HG03108 (cell line): ENCODE results near the gene ALMS1.
"Not testable (repeated sequence)": the region's sequence is repeated elsewhere in the genome, so short reads cannot be mapped to it uniquely, and the experiment has no call there.

Experiments used
- ATAC-seq: cut with Tn5 transposase; IDR thresholded peaks from one replicate; pipeline ENCODE4 v1.9.1; 2021; ENCODE audit warnings: moderate library complexity; ENCODE audit not compliant: unreplicated experiment

The ALMS1 gene

DNA sequence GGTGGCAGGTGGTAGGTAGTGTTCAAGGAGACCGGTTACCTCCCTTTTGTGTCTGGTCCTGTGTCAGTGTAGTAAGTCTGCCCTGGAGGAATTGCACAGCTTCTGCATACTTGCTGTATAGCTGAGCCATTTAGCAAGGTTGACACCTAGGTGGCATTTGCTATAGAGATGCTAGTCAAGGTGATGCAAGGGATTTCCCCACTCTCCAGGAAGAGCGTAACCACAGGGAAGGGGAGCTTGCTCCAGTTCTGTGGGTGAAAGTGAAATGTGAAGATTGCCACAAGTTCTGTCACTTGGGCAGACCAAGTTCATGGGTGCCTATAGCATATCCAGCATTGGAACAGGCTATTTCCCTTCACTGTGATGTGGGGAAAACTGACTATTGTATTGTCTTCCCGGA lies 228.5 kb downstream of the ALMS1 start:
- ATAC-seq, result no peak

DNA sequence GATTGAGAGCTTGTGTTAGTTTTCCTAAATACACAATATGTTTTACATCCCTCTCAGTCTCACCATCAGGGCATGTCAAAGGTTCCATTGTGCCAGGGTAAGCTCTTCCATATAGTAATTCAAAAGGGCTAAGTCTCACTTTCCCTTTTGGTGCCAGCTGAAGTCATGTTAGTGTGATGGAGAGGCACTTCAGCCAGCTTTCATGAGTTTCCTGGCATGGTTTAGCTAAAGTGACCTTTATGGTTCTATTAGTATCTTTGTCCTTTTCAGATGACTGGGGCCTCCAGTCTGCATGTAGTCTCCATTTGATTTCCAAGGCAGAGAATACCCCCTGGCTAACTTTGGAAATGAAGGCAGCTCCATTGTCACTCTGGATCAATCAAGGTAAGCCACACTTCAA lies 229.4 kb downstream of the ALMS1 start:
- ATAC-seq, result no peak

DNA sequence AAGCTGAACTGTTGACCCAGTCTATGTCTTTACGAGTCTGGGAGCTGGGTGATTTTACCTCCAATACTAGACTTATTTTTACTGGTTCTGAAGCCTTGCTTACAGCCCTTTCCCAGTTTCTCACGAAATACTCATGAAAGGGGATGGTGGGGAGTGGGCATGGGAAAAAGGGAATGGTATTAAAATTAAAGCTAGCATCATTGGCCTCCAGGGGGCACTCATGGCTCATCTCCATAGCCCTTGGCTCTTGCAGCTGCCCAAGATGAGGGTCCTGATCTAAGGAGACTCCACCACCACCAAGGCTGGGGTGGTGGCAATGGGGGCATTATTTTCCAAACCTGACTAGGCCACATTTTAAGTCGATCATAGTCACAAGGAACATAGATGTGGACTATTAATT lies 234.3 kb downstream of the ALMS1 start:
- ATAC-seq, result not testable (repeated sequence)

DNA sequence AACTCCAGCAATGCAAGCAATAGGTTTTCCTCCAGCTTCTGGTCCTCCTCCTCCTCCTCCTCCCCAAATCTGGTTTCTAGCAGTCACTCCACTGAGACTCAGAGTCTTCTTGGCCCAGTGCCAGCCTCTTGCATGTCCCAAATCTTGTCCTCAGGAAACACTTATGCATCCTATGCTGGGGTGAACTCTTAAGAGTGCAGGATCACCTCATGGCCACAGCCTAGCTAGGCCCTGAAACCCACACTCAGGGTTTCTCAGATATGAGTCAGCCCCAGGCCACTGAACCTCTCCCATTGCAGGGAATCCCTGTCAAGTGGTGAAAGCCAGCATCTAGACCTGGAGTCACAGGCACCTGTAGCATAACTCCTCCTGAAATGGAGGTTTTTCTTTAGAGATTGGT lies 238.4 kb downstream of the ALMS1 start:
- ATAC-seq, result not testable (repeated sequence)

DNA sequence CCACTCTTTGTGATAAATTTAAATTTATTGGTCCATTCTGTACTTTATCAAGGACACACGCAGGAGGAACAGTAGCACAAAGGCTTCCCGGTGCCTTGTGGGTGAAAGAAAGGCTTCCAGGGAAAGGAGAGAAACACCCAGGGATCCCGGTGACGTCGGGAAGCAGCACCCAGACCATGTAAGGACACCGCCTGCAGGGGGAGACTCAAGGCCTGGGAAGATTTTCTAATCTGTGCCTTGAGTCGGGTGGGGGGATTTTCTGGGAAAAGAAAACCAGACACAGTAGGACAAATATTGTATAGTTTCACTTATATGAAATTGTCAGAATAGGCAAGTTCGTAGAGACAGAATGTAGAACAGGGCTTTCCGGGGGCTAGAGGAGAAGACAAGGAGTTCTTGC lies 239.0 kb downstream of the ALMS1 start:
- ATAC-seq, result not testable (repeated sequence)

DNA sequence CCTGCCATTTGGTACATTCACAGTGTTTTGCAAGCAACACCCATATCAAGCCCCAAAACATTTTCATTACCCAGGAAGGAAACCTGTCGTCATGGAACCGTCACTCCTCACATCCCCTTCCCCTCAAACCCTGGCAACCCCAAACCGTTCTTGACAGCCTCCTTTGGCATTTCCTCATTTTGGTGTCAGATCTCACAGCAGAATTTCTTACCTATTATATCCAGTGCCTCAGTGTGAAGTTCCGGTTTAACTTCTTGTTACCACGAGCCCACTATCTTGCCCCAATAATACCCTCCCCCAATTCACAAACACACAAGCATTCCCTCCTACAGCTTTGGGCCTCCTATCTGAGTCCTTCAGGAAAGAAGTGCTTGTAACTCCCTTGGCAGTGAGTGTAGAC lies 240.6 kb downstream of the ALMS1 start:
- ATAC-seq, result not testable (repeated sequence)

DNA sequence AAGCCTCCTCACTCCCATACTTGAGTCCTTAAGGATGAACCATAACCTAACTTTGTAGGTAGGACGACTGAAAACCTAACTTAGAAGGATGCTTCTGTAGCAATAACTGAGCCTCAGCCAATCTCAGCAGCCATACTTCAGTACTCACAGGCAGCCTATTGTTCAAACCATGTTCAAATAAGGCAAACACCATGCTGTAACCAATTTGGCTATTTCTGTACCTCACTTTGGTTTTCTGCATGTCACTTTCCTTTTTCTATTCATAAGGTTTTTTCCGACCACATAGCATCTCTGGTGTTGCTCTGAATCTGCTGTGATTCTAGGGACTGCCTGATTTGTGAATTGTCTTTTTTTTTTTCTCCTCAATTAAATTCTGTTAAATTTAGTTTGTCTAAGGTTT lies 242.9 kb downstream of the ALMS1 start:
- peak; percentile 71 for ATAC-seq

DNA sequence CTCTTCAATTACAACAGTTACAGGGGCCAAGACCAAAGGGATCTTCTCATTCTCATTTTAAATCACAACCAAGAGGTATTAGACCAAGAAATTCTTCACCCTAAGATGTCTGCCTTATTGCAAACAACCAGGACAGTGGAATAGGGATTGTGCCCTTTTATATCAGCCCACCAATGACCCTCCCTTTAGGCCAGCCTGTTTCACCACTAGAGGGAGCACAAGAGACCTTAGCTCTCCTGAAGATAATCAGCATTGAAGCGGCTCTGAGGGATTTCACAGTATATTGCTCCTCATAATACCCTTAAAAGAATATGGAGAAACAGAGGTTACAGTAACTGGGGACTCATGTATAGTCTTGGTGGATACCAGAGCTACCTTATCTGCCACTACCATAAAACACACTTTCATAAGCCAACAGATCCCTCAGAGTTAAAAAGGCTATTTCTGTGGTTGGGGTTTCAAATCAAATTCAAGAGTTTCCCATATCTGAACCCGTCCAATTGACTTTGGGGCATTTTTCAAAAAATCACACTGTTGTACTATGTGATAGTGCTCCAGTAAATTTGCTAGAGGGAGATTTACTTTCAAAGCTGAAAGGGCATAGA lies 245.1 kb downstream of the ALMS1 start:
- ATAC-seq, result peak; percentile 60

DNA sequence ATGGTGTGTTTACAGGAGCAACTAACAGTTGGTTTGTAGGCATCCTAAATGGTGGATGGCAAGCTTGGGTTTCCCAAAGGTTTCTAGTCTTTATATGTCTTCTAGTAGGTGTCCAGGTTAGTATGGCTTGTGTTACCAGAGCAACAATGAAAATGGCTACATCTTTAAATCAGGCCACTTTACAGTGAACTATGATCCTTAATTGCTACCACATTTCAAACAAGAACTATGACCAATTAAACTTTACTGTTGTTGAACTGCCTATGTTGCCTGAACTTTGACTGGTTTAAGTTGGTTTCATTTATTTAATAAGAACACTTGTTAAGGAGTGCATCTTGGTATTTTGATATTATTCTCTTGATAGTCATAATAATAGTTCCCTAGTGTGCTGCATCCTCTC lies 251.3 kb downstream of the ALMS1 start:
- ATAC-seq, result not testable (repeated sequence)

DNA sequence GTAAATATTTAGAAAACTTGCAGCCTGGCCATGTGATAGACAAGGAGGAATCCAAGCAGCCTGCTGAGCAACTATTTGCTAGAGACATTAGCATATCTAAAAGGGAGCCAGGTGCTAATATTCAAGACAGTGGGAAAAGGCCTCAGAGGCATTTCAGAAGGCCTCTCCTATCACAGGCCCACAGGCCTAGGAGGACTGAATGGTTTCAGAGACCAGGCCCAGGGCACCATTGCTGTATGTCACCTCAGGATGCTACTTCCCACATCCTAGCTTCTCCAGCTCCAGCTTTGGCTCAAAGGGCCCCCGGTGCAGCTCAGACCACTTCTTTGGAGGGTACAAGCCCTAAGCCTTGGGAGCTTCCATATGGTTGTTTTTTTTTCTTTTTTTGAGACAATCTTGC lies 252.8 kb downstream of the ALMS1 start:
- no peak for ATAC-seq

DNA sequence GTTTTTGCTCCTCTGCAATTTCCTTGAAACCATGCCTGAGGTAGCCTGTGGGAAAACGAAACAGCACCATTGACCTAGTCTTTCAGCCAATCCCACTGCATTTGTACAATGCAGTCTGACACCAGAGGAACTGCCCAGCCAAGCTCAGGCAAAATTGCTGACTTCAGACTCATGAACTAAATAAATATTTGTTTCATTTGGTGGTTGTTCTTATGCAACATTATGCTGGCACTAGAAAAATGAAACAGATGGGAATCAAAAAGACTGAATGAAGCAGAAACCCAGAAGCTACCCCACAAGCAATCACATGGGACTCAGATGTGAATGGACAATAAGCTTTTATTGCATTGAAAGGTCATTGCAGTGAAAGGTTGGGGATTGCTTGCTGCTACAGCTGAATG lies 254.9 kb downstream of the ALMS1 start:
- ATAC-seq, result no peak

DNA sequence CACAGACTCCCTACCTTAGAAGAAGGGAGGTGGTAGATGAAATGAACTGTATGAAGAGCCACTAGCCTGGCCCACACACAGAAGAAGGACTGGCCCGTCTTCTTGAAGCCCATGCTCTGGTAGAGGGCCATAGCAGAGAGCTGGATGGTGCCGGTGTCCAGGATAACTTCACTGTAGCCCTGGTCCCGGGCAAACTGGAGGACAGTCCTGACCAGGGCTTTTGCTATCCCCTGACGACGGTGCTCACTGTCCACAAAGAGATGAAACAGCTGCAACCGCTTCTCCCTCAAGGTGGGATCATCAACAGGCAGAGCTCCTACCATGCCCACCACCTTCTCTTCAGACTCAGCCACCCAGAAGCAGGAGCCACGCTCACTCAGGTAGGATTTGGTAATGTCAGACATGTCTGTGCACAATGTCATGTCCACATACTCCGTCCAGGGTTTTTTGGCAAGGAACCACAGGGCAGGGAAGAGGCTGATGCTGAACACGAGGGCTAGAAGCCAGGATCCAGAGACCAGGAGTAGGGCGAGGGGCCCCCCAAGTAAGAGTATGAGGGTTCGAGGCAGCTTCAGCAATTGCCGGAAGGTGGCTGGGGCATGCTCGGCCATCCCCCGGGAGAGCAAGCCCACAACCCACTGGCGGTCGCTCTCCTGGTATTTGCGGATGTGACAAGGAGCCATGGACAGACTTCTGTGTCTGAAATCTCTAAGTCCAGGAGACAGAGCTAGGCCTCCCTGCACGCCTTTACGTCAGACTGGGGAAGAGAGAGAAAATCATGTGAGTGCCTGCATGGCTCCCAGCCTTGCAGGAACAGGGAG lies 255.5 kb downstream of the ALMS1 start:
- ATAC-seq, result no peak

DNA sequence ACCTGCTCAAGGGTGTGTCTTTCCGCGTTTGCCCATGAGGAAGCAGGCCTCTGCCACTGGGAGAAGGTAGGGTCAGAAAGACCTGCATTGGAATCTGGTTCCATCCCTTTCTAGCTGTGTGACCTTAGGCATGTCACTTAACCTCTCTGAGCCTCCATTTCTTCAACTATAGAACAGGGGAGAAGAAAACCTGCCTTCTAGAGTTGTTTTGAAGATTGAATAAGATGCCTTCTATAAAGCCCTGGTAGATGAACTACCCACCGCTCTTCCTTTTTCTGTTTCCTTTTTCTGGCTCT lies 256.1 kb downstream of the ALMS1 start:
- no peak for ATAC-seq

DNA sequence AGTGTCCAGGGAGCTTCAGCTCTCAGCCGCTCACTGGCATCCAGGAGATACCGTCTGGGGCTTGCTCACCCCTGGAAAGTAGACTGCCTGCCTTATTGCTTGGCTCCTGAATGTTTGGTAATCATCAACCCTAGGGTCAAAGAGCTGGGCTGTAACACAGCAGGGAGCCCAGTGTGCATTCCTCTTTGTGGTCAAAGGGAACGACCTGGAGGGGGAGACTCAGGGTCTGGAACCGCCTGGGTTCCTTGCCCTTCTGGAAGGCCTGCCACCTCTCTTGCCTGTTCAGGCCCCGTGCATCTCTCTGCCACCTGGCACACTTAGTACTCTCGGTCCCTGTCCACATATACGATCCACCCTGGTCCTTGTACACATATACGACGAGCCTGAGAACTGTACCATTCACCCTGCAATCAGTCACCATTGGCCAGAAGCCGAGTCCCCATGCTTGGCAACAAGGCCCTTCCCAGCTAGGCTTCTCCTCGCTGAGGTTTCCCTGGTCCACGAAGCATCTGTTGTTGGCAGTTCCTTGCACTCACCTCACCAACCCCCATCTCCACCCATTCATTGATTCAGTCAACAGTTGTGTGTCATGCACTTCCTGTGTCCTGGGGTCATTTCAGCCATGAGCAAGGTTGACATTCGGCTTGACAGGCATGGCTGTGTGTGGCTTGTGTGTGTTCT lies 256.8 kb downstream of the ALMS1 start, which contains the start of gene NAT8:
Gene NAT8 (minus strand): TSS at position 85 of the 681 bp plus-strand sequence. CDS start 794 bp downstream, outside the sequence.
- no peak for ATAC-seq

DNA sequence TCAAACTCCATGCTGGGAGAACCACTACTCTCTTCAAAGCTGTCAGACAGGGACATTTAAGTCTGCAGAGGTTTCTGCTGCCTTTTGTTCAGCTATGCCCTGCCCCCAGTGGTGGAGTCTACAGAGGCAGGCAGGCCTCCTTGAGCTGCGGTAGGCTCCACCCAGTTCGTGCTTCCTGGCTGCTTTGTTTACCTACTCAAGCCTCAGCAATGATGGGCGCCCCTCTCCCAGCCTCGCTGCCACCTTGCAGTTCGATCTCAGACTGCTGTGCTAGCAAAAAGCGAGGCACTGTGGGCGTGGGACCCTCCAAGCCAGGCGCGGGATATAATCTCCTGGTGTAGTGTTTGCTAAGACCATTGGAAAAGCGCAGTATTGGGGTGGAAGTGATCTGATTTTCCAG lies 262.1 kb downstream of the ALMS1 start:
- ATAC-seq, result not testable (repeated sequence)

DNA sequence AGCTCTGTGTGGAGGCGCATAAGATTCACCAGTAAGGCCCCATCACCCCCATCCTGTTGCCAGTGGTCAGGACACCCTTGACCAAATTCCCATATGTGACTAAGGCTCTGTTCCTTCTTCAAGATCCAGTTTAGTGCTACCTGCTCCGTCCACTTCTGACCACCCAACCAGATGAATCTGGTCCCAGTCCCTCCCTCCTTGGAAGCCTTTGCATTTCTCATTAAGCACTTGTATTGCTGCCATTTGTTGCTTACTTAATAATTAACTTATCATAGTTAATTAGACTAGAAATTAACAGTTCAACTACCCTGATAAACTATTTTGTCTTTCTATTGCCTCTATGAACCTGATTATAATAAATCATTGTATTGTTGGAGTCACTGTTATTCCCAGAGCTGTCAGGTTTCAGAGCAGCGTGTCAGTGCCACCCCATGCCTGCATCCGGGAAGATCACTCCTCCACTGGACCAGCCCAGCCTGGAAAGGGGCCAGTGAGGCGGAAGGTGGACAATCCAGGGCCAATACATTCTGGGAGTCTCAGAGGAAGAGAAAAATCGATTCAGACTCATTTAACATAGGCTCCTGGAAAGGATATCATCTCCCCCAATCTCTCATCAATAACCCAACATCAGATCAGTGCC lies 266.1 kb downstream of the ALMS1 start:
- ATAC-seq, result no peak

DNA sequence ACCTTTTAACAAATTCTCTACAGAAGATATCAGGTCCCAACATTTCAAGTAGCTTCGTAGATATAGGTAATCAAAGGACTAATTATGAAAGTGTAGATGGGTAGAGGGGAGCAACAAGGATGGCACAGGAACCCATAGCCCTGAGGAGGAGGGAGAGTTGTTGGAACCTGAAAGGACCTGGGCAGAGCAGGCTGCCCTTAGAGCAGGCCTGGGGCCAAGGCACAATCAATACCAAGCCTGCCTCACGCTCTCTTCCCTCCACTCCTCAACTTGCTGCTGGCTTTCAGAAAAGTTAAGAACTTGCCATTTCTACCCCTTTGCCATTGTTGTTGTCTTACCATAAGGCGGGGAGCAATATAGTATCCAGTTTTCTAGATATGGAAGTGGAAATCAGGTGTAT lies 266.7 kb downstream of the ALMS1 start:
- ATAC-seq, result no peak

DNA sequence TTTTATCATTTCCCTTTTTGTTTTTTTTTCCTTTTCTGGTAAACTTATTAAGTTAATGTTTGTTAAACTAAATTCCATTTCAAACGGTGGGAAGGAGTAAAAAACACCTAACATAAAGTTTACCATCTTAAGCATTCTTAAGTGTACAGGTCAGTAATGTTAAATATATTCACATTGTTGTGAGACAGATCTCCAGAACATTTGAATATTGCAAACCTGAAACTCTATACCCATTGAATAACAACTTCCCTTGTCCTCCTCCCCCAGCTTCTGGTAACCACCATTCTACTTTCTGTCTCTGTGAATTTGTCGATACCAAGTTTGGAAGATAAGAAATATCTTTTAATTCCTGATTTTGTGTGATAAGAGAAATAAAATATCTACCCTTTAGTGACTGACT lies 268.5 kb downstream of the ALMS1 start:
- no peak for ATAC-seq
